ENCODE results near the gene KLHL42. TPM values are rescaled to one million over a fixed set of nuclear protein-coding genes. Genes with fewer than 3 reads are reported as not detected.
A peak's percentile ranks its signal among the peaks of the same experiment; 100 is the strongest.

KLHL42 gene
- total RNA-seq, 1 experiment from 2014 or later, result 35.8 TPM

GRCh38 chr12:27817766-27818165 lies 37.7 kb downstream of the KLHL42 start:
- Mint-ChIP-seq H3K4me1 (peaks cover 0 to 4% of the 10 kb centered on the region in 2 experiments; a peak in 1 of 4 replicates), H3K9me3 (peaks cover 0 to 7% of the 10 kb centered on the region in 2 experiments; a peak in 3 of 5 replicates), H3K36me3 (ENCODE audit: insufficient read depth in 1 of 3, low read depth in 3 of 3) (peaks cover 0 to 11% (median 0%) of the 10 kb centered on the region in 3 experiments; a peak in 1 of 7 replicates), H3K27me3 (ENCODE audit: low read depth) (peaks cover 2% of the 10 kb centered on the region), H3K4me3 (no peak overlapping the region), H3K27ac (peak overlapping the region in 1 of 3 experiments; percentile 94; a peak in 2 of 7 replicates)
- H3K79me1 ChIP-seq (ENCODE audit: insufficient read depth, low read depth, low read length, poor library complexity, severe bottlenecking), result no peaks in the 10 kb centered on the region
- no peak overlapping the region for H2BK20ac ChIP-seq (ENCODE audit: low read depth, low read length, poor library complexity, severe bottlenecking)
- no CpG with 5 or more reads among the region's 4 CpGs for WGBS (ENCODE audit: extremely low coverage, insufficient read length, low lambda C conversion rate)
- no peak overlapping the region for H2BK12ac ChIP-seq (ENCODE audit: insufficient read length, low read depth, low read length)
- H3K79me2 ChIP-seq (ENCODE audit: insufficient read depth, low read length), result no peaks in the 10 kb centered on the region
- H2BK5ac ChIP-seq (ENCODE audit: insufficient read length, low read length), result no peak overlapping the region
- H3K27ac ChIP-seq (ENCODE audit: insufficient read length, low read depth, low read length), result no peak overlapping the region
- H3K9me3 ChIP-seq (ENCODE audit: control insufficient read depth, low read depth, low read length), result no peaks in the 10 kb centered on the region
- H4K20me1 ChIP-seq (ENCODE audit: control insufficient read depth, insufficient read depth, insufficient read length), result no peaks in the 10 kb centered on the region
- H2AK5ac ChIP-seq (ENCODE audit: insufficient read length, low read length), result no peak overlapping the region
- H4K91ac ChIP-seq (ENCODE audit: insufficient read length, low read depth, low read length), result no peak overlapping the region
- no peak overlapping the region for H3K9ac ChIP-seq (ENCODE audit: extremely low read depth, insufficient read length, low read length)
- H3T11ph ChIP-seq (ENCODE audit: low read length), result no peak overlapping the region
- no peak overlapping the region for H3K14ac ChIP-seq (ENCODE audit: insufficient read depth, low read length)
- H2BK15ac ChIP-seq (ENCODE audit: low read depth, low read length), result no peak overlapping the region
- no peaks in the 10 kb centered on the region for H3K23me2 ChIP-seq (ENCODE audit: insufficient read length, low read depth, low read length, poor library complexity, severe bottlenecking)
- H3K56ac ChIP-seq (ENCODE audit: insufficient read length, low read depth, low read length), result no peak overlapping the region
- no peak overlapping the region for H4K5ac ChIP-seq (ENCODE audit: insufficient read length, low read depth, low read length)
- no peak for TF ChIP-seq CTCF (conservative IDR thresholded peaks at IDR 0.05)
- no peak for DNase-seq
- H3K23ac ChIP-seq (ENCODE audit: insufficient read length, low read depth, low read length), result no peak overlapping the region
- H2AFZ ChIP-seq (ENCODE audit: low read length), result no peak overlapping the region
- no peaks in the 10 kb centered on the region for H3K27me3 ChIP-seq (ENCODE audit: insufficient read depth, low read length)
- no peaks in the 10 kb centered on the region for H3K4me1 ChIP-seq (ENCODE audit: insufficient read depth, low read length)
- no peak overlapping the region for H2BK120ac ChIP-seq (ENCODE audit: low read depth, low read length, poor library complexity, severe bottlenecking)
- no peak overlapping the region for H3K4me2 ChIP-seq (ENCODE audit: insufficient read depth, insufficient read length, low read length)
- H4K8ac ChIP-seq (replicated peaks; ENCODE audit: insufficient read length, low read depth, low read length), result no peak overlapping the region
- no peak overlapping the region for H3K18ac ChIP-seq (ENCODE audit: insufficient read length, low read depth, low read length)
- no peak overlapping the region for H3K4ac ChIP-seq (ENCODE audit: low read depth, low read length)

Measured in H9 (cell line).